ENCODE measurements around the gene C3orf62. TPM values are rescaled to one million over a fixed set of nuclear protein-coding genes. Genes with fewer than 3 reads are reported as not detected.

C3orf62 gene
- total RNA-seq, 4 donors from 2014 or later, result 5.9 to 9.0 (median 8.5) TPM

GRCh38 chr3:49311283-49311682 lies 34.3 kb upstream of the C3orf62 start:
- no peak for DNase-seq (ENCODE audit: low spot score in 2 of 2)
- Histone ChIP-seq H3K9me3 (no peaks in the 10 kb centered on the region), H3K4me1 (no peaks in the 10 kb centered on the region), H3K27ac (no peak overlapping the region), H3K36me3 (peaks cover 81% of the 10 kb centered on the region), H3K4me3 (no peak overlapping the region), H3K27me3 (no peaks in the 10 kb centered on the region)
- 91% methylated on average over 3 of the region's 3 CpGs for whole genome bisulfite sequencing
- TF ChIP-seq POLR2AphosphoS5 (IDR thresholded peaks at IDR 0.05) (no peak), EP300 (IDR thresholded peaks at IDR 0.05) (no peak), POLR2A (IDR thresholded peaks at IDR 0.05) (no peak)
- TF ChIP-seq, protein P1, sequence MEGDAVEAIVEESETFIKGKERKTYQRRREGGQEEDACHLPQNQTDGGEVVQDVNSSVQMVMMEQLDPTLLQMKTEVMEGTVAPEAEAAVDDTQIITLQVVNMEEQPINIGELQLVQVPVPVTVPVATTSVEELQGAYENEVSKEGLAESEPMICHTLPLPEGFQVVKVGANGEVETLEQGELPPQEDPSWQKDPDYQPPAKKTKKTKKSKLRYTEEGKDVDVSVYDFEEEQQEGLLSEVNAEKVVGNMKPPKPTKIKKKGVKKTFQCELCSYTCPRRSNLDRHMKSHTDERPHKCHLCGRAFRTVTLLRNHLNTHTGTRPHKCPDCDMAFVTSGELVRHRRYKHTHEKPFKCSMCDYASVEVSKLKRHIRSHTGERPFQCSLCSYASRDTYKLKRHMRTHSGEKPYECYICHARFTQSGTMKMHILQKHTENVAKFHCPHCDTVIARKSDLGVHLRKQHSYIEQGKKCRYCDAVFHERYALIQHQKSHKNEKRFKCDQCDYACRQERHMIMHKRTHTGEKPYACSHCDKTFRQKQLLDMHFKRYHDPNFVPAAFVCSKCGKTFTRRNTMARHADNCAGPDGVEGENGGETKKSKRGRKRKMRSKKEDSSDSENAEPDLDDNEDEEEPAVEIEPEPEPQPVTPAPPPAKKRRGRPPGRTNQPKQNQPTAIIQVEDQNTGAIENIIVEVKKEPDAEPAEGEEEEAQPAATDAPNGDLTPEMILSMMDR (IDR thresholded peaks at IDR 0.05), result no peak

GRCh38 chr3:49310677-49311076 lies 33.6 kb upstream of the C3orf62 start:
- no peak for TF ChIP-seq EP300 (IDR thresholded peaks at IDR 0.05)
- TF ChIP-seq, protein P1 (IDR thresholded peaks at IDR 0.05), result no peak
- TF ChIP-seq POLR2AphosphoS5 (IDR thresholded peaks at IDR 0.05), result no peak
- no peak for TF ChIP-seq POLR2A (IDR thresholded peaks at IDR 0.05)
- Histone ChIP-seq H3K27ac (no peak overlapping the region), H3K36me3 (peaks cover 82% of the 10 kb centered on the region), H3K9me3 (no peaks in the 10 kb centered on the region), H3K4me1 (no peaks in the 10 kb centered on the region), H3K27me3 (no peaks in the 10 kb centered on the region), H3K4me3 (no peak overlapping the region)
- 93% methylated on average over 1 of the region's 1 CpG for WGBS
- DNase-seq (ENCODE audit: low spot score in 2 of 2), result no peak

- DNase-seq (ENCODE audit: low spot score in 2 of 2), result no peak
- H3K36me3 ChIP-seq, result peaks cover 100% of the 10 kb centered on the region
- H3K9me3 ChIP-seq, result no peaks in the 10 kb centered on the region
- no peak overlapping the region for H3K4me3 ChIP-seq
- 95% methylated on average over 5 of the region's 5 CpGs for WGBS
- no peaks in the 10 kb centered on the region for H3K4me1 ChIP-seq
- TF ChIP-seq POLR2A (IDR thresholded peaks at IDR 0.05) (no peak), POLR2AphosphoS5 (IDR thresholded peaks at IDR 0.05) (no peak), EP300 (IDR thresholded peaks at IDR 0.05) (no peak)
- TF ChIP-seq, protein P1 (IDR thresholded peaks at IDR 0.05), result no peak
- H3K27ac ChIP-seq, result no peak overlapping the region
- no peaks in the 10 kb centered on the region for H3K27me3 ChIP-seq
Measured at GRCh38 chr3:49305608-49306007, 28.6 kb upstream of the C3orf62 start.

GRCh38 chr3:49302613-49303012 lies 25.6 kb upstream of the C3orf62 start:
- Histone ChIP-seq H3K9me3 (no peaks in the 10 kb centered on the region), H3K4me3 (no peak overlapping the region), H3K4me1 (peaks cover 4% of the 10 kb centered on the region), H3K27ac (no peak overlapping the region), H3K27me3 (no peaks in the 10 kb centered on the region), H3K36me3 (peaks cover 100% of the 10 kb centered on the region)
- DNase-seq (ENCODE audit: low spot score in 2 of 2), result no peak
- 100% methylated on average over 1 of the region's 1 CpG for WGBS
- TF ChIP-seq EP300 (IDR thresholded peaks at IDR 0.05) (no peak), POLR2AphosphoS5 (IDR thresholded peaks at IDR 0.05) (no peak), POLR2A (IDR thresholded peaks at IDR 0.05) (no peak)
- TF ChIP-seq, protein P1 (IDR thresholded peaks at IDR 0.05), result no peak

GRCh38 chr3:49300595-49300994 lies 23.6 kb upstream of the C3orf62 start:
- TF ChIP-seq, protein P1 (IDR thresholded peaks at IDR 0.05), result no peak
- TF ChIP-seq POLR2A (IDR thresholded peaks at IDR 0.05) (no peak), EP300 (IDR thresholded peaks at IDR 0.05) (no peak), POLR2AphosphoS5 (IDR thresholded peaks at IDR 0.05) (no peak)
- H3K9me3 ChIP-seq, result no peaks in the 10 kb centered on the region
- H3K27ac ChIP-seq, result no peak overlapping the region
- no peak for DNase-seq (ENCODE audit: low spot score in 2 of 2)
- 98% methylated on average over 3 of the region's 3 CpGs for WGBS
- H3K36me3 ChIP-seq, result peaks cover 96% of the 10 kb centered on the region
- H3K4me3 ChIP-seq, result no peak overlapping the region
- H3K4me1 ChIP-seq, result peaks cover 18% of the 10 kb centered on the region
- no peaks in the 10 kb centered on the region for H3K27me3 ChIP-seq
